Inflammatory macrophage (primary cell): ENCODE measurements around the gene THBS2.
"Not testable (repeated sequence)": the region's sequence is repeated elsewhere in the genome, so short reads cannot be mapped to it uniquely, and the experiment has no call there.

Source experiments
- DNase-seq, 2 donors: peaks; one replicate each; pipeline ENCODE4 v3.0.0-alpha.2; 2020 to 2022

The THBS2 gene

DNA sequence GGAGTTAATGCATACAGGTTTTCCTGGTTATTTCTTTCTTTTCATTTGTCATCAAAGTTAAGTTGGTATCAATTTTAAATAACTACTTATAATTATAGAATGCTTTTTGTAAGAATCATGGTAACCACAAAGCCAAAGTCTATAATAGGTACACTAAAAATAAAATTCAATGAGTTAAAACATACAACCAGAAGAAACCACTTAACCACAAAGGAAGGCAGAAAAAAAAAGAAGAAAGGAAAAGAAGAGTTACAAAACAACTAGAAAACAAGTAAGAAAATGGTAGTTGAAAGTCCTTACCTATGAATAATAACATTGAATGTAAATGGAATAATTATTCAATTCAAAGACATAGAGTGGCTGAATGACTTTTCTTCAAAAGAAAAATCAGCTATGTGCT lies 45.6 kb downstream of the THBS2 start:
- DNase-seq = no peak

DNA sequence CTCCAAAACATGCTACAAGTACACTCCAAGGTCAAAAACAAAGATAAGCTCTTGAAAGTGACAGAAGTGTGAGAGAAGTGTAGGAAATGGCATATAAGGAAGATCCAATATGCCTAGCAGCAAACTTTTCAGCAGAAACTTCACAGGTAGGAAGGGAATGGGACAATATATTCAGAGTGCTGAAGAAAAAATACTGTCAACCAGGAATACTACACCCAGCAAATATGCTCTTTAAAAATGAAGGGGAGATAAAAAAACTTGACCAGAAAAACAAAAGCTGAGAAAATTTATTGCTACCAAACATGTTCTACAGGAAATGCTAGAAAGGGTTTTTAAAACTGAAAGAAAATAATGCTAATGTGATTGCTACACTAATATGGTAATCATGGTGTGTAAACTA lies 46.2 kb downstream of the THBS2 start:
- DNase-seq = no peak

DNA sequence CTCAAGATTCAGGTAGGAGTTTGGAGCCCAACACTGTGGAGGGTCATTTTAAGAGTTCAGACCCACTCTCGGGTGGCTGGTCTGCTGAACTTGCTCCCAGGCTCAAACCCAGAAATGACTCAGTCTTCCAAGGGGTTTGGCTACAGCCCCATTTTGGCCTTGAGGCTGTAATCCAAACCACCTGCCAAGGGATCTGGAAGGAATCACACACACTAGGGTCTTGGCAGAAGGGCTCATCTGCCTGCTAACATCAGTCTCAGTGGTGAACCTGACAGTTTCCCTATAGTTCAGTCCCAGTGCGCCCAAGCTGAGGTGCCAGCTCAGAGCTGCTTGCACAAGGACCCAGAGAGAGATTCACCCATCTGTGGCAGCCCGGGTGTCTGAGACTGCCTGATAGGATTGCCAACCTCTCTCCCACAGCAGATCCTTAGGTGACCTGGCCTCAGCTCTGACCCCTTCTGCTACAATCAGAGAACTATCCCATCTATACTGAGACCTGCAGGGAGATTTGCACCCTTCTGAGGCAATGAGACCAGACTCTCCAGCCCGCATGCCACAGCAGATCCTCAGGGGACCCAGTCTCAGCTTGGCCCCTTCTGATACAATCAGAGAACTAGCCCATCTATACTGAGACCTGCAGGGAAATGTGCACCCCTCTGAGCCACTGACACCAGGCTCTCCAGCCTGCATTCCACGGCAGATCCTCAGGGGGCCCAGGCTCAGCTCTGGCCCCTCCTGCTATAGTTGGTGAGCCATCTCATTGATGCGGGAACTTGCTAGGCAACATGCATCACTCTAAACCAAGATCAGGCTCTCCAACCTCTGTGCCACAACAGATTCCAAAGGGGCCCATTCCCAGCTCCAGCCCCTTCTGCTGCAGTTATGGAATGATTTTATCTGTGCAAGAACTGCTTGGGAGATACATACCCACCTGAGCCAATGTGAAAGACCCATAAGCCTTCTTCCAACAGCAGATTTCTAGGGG lies 48.2 kb downstream of the THBS2 start:
- DNase-seq = no peak

DNA sequence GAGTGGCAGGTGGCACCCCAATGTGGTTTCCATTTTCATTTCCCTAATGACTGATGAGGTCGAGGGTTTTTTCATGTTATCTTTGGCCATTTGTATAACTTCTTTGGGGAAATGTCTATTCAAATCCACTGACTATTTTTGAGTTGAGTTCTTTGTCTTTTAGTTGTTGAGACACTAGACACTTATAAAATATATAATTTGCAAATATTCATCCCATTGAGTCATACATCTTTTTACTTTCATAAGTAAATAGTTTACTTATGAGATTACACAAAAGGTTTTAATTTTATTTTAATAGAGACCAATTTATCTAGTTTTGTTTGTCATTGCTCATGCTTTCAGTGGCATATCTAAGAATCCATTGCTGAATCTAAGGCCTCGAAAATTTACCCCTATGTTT lies 49.5 kb downstream of the THBS2 start:
- DNase-seq = no peak

DNA sequence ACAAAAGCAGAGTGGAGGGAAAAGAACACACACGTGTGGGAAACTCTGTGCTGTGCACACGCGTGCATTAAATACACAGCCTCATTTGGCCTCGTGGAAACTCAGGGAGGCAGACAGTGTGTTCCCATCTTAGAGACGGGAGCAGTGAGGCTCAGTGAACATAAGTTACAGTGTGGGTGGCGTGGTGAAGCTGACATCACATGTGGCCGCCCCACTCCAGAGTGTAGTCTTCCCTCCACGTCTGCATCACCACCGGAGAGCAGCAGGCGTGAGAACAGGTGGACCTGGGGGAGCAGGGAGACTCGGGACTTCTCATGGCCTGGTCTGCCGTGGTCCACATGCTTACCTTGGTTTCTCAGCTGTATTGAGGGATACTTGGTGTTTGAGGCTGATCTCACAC lies 51.7 kb downstream of the THBS2 start:
- no peak for DNase-seq

DNA sequence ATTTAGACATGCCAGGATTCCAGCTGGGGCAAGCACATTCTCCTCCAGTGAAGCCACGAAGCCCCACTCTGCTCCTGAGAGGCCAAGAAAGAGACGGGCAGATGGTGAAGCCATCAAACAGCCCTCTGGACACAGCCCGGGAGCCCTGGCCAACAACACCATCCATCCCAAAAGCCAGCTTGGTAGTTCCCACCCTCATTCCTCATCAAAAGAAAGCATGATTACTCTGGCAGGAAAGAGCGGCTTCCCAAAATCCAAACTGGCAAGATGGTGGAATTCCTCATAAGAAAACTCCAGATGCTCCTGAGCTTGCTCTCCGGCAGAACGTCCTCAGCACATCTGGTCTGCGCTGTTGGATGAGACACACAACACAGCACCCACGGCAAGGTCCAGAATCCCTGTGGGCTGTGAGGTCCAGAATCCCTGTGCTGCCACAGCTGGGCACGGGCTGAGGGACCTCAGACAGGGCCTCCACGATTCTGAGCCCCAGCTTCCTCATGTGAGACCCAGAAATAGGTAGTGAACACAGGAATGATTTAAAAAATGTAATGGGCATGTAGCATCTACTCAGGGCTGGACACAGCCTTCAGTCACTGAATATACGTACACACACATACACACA lies 52.6 kb downstream of the THBS2 start:
- no peak for DNase-seq

DNA sequence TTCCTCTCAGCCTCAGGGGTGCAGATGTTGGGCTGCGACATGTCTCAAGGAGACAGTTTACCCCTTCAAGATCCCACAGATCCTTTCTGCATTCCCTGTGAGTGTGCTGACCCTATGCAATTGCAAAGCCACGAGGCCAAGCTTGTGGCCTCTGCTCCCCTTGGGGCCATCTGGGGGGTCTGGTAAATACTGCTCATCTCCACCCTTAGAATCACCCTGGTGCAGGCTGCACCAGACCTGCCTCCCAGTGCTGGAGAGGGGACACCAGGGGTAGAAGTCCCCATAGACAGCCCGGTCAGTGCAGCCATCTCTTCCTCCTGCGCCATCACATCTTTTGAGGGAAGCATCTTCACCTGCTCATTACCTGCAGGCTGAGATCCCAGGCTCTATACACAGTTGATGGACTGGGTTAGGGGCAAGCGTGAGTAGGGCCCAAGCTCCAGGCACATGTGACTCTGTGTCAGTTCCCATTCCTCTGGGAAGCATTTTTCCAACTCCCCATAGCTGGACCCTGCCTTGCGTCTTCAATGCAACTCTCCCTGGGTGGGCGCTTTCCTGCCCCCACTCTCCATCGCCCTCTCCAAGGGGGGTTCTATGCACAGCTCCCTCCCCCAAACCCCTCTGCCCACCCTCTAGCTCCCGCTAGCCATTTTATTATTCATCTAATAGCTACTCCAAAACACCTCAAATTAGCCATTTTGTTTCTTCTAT lies 53.9 kb downstream of the THBS2 start:
- DNase-seq = no peak

DNA sequence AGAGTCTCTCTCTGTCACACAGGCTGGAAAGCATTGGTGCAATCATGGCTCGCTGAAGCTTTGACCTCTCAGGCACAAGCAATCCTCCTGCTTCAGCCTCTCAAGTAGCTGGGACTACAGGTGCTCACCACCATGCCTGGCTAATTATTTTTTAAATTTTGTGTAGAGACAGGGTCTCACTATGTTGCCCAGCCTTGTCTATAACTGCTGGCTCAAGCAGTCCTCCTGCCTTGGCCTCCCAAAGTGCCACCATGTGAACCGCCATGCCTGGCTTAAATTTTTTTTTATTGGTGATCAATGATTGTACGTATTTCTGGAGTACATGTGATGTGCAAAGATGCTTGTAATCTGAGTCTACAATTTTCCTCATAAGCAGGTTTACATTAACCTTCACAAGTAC lies 54.8 kb downstream of the THBS2 start:
- DNase-seq = no peak

DNA sequence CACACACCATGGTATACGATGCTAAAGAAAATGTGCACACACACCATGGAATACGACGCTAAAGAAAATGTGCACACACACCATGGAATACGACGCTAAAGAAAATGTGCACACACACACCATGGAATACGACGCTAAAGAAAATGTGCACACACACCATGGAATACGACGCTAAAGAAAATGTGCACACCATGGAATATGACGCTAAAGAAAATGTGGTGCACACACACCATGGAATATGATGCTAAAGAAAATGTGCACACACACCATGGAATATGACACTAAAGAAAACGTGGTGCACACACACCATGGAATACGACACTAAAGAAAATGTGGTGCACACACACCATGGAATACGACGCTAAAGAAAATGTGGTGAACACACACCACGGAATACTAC lies 55.7 kb downstream of the THBS2 start:
- not testable (repeated sequence) for DNase-seq

DNA sequence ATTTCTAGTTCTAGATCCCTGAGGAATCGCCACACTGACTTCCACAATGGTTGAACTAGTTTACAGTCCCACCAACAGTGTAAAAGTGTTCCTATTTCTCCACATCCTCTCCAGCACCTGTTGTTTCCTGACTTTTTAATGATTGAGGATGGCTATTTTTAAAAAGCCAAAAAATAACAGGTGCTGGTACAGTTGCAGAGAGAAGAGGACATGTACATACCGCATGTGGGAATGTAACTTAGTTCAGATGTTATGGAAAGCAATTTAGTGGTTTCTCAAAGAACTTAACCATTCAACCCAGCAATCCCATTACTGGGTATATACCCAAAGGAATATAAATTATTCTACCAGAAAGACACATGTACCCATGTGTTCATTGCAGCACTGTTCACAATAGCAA lies 57.4 kb downstream of the THBS2 start:
- not testable (repeated sequence) for DNase-seq

DNA sequence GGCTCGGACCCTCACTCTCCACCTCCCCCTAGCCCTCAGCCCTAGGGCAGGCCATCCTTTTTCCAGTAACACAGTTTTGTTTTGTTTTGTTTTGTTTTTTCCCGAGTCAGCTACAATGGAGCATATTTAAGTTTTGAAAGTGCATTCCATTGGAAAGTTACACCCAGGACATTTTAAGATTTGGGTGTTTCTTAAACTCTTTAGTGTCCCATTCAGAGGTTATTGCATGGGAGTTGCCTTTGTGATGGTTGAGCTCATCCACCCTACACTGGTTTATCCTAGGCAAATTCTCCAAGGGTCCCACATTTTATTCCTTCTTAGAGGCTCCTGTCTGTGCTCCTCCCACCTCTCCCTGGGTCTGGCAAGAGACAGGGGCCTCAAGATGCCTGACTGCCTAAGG lies 58.9 kb downstream of the THBS2 start:
- DNase-seq = no peak

DNA sequence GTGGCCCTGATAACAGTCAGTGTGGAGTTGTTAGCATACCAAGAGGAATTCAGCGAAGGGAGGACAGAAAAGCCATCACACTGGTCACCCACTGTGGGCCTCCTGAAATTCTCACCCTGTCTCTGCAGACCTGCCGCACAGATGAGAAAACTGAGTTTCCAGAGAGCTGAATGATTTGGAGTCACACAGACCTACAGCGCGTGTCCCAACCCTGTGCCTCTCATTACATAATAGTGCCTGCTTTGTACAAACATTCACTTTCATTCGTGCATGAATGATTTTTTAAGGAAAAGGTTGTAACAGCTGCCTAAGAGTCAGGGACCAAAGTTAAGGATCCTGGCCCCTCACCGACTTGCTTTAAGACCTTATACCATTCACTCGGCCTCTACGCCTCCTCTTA lies 62.7 kb downstream of the THBS2 start:
- no peak for DNase-seq

DNA sequence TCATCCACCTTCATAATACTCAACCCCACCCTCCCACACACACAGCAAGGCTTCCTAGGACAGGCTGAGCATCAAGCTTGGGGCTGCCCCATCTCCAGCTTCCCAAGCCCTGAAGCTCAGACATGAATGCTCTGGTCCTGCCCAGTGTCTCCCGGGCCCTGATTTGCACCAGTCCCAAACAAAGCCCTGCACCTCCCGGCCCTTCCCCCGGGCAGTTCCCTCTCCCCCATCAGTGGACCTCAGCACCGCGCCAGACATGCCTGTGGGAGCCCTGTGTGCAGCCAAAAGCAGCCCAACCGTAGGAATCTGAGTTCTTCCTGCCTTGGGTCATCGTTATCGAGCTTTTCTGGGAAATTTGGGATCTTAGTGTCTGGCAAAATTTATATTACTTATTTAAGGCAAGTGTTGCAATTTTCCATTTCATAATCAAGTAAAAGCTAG lies 63.5 kb downstream of the THBS2 start:
- DNase-seq = no peak

DNA sequence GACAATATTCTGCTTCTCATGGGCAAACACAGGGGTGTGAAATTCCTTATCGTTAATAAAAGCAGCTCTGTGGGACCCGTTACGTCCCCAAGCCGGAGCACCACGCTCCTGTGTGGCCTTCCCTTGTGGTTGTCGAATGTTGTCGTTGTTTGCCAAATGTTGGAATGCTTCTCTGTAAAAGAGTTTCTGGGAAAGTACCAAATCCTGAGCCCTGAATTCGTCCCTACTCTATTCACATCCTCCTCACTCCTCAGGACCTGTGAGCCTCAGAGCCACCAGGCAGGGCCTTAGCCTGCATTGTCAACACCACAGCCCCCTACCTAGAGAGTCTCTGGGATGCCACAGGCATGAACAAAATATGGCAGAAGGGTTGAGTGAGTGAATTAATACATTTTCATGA lies 64.0 kb downstream of the THBS2 start:
- no peak for DNase-seq

DNA sequence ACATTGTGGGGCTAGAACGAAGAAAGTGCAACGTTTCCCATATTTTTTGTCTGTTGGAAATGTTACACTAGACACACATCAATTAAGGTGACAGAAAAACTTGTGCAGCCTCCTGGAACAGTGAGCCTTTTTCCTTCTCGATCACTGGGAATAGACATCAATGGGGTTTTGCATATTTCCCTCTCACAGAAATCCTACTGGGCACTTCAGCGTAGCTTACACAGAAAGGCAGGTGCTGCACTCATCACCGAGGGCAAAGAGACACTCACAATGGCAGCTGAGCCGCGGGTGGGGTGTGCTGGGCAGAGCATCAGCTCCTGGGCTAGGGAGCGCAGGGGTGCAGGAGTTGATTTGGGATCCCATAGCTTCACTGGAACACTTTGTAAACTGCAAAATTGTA lies 64.5 kb downstream of the THBS2 start:
- no peak for DNase-seq

DNA sequence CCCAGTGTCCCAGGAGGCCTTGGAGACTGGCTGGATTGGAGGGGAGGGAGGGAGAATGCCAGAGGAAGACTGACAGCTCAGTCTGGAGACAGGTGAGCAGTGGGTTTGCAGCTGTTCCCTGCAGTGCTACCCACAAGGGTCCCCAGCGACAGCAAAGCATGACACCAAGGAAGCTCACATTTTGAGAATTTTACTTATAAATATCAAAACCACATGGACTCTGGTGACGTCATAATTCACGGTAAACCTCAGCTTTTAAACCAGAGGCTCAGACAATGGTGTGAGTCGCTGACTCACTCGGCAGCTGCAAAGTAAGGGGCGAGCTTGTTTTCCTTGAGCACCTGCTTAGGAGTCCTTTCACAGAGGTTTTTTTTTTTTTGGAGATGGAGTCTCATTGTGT lies 65.2 kb downstream of the THBS2 start:
- DNase-seq = no peak

DNA sequence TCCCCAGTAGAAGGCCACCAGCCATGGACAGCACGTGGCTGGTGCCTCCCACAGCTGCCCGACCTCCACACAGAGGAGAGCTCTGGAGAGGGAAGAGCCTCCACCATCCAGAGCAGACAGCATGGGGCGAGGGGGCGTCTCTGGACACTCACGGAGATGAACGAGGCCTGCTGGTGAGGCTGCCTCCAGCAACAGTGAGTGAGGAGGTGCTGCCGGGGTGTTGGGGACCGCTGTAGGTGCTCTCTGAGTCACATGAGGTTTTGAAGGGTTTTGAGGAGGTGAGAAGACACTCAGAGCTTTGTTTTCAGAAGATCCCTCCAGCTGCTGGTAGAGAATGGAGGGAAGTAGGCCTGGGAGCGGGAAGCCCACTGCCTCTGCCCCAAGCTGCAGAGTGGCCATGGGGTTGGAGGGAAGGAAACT lies 65.6 kb downstream of the THBS2 start:
- no peak for DNase-seq

DNA sequence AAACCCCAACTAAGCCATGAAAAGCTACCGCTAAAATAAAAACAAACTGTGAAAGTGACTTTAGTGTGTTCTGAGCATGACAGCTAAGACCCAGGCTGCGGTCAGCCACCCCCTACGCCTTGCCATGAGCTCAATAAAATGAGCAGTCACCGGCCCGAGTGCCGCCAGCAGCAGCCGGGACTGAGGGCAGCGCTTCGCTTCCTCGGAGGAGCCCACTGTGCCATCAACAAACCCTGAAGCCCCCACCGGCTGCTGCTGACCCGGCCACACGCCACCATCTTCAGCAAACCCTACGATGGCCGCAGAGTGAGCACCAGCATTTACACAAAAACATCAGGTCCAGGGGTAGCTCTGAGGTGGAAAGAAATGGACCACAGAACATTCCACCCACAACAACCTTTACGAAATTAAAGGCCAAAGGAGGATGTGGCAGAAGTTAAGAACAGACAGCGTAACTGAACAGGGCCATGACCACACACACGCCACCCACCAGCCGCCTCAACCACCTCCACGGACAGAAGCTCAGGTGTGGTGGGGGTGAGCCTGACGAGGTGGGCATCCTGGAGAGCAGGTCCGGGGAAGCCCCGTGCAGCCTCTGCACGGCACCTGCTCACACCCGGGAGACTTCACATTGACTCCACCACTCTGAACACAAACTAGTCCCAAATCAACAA lies 67.0 kb downstream of the THBS2 start:
- no peak for DNase-seq

DNA sequence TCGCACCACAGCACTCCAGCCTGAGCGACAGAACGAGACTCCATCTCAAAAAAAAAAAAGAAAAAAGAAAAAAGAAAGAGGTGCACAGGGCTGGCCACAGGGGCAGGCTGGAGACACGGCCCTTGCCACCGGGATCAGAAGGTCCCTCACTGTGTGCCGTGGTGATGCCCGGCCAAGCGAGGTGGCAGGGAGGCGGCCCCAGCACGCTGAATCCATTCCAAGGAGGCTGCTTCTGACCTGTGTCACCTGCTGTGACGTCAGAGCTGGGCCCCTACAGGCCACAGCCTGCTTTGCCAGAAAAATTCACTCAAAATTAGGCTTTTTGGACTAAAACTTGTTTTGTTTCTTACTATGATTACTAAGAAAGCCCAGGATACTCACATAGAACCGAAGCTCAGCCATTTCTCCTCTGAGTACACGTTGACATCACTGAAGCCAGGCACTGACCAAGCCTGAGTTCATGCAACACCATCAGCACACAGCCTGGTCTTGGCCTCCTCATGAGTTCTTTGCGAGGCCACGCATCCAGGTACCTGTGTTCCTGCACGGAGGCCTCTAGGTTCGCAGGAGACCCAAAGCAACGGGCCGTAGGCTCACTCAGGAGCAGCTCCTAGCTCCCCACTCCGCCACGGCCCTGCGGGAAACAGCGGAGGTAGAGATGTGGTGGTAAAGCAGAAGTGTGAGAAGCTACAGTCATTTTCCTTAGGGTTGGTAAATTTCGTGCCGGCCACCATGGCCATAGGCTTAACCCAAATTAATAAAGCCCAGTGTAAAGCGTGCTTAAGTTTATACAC lies 67.8 kb downstream of the THBS2 start:
- no peak for DNase-seq

DNA sequence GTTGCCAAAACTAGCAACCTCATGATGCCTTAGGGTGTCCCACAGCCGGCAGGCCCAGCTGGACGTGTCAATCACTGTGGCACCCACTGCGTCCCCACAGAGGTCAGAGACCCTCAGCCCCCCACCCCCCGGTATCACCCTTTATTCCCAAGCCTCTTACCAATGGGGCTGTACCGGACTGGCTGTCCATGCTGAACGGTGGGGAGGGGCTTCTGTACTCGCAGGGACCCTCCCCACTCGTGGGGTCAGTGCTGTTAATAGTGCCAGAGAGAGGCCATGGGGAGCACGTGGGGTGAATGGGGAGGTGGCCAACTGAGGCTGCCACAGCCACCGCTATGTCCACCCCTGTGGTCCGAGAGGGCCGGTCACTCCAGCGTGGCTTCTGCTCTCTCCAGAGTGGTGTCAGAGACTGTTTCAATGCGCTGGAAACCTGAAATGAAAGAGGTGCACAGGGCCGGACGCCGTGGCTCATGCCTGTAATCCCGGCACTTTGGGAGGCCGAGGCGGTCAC lies 68.6 kb downstream of the THBS2 start:
- no peak for DNase-seq

DNA sequence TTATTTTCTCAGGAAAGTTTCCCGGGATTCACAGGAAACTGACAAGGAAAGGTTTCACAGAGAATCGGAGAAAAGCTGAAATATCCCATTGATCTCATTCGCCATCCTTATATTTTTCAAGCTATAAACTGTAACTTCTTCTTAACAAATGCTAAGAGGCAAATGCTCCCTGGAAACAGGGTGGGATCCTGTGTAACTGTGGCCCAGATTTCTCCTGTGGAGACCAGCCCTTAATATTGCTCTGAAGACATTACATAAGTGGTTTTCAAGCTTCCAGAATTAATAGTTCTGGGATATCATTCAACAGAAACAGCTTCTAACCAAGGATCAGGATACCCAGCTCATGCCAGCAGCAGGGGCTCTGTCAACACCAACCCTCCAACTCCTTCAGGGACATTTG lies 69.2 kb downstream of the THBS2 start:
- no peak for DNase-seq

DNA sequence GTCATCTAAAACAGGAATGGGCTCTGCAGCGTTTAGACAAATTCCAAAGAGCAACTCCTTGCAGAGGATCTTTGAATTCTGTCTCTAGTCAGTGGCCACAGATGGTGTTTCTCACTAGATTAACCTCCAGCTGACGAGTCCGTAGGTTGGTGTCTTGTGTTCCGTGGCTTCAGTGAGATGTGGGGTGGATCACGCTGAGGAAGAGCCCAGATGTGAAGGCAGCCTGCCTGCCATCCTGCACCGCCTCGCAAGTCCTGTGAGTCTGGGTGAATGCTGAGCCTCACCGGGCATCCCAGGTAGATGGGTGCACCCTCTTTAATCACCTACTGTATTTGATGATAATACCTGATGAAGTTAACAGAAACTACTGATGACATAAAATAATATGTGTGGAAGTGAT lies 70.4 kb downstream of the THBS2 start:
- no peak for DNase-seq
